Measurements from ENCODE around the gene EIF4G3.

DNA sequence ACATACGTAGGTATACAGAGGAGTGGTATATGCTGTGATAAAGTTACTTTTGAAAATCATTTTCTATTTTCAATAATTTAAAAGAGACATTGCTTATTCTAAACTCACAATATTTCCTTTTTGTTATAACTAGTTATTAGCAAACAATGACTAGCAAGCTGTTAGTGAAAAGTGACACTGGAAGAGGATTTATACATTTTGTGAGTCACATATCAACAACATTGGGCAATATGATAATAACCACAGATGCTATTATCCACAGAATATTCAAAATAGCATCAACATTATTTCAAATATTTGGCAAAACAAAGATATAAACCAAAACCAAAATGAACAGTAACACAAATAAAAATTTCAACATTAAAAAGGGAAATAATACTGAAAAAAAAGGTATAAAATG lies 285.6 kb downstream of the EIF4G3 start:
- TF ChIP-seq, protein P1, sequence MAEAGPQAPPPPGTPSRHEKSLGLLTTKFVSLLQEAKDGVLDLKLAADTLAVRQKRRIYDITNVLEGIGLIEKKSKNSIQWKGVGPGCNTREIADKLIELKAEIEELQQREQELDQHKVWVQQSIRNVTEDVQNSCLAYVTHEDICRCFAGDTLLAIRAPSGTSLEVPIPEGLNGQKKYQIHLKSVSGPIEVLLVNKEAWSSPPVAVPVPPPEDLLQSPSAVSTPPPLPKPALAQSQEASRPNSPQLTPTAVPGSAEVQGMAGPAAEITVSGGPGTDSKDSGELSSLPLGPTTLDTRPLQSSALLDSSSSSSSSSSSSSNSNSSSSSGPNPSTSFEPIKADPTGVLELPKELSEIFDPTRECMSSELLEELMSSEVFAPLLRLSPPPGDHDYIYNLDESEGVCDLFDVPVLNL (IDR thresholded peaks at IDR 0.05; ENCODE audit: low read depth, low read length), result no peak
- TF ChIP-seq, protein P2, sequence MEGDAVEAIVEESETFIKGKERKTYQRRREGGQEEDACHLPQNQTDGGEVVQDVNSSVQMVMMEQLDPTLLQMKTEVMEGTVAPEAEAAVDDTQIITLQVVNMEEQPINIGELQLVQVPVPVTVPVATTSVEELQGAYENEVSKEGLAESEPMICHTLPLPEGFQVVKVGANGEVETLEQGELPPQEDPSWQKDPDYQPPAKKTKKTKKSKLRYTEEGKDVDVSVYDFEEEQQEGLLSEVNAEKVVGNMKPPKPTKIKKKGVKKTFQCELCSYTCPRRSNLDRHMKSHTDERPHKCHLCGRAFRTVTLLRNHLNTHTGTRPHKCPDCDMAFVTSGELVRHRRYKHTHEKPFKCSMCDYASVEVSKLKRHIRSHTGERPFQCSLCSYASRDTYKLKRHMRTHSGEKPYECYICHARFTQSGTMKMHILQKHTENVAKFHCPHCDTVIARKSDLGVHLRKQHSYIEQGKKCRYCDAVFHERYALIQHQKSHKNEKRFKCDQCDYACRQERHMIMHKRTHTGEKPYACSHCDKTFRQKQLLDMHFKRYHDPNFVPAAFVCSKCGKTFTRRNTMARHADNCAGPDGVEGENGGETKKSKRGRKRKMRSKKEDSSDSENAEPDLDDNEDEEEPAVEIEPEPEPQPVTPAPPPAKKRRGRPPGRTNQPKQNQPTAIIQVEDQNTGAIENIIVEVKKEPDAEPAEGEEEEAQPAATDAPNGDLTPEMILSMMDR (IDR thresholded peaks at IDR 0.05 in 2 of 3, conservative IDR thresholded peaks at IDR 0.05 in 1 of 3; ENCODE audit: control insufficient read depth in 2 of 3, extremely low read depth in 1 of 3, insufficient read depth in 1 of 3, low read depth in 3 of 3, low read length in 3 of 3), result no peak
- no peak for TF ChIP-seq EP300 (IDR thresholded peaks at IDR 0.05; ENCODE audit: borderline replicate concordance in 1 of 2, control insufficient read depth in 1 of 2, low read depth in 2 of 2, low read length in 2 of 2)
- TF ChIP-seq, protein P3, sequence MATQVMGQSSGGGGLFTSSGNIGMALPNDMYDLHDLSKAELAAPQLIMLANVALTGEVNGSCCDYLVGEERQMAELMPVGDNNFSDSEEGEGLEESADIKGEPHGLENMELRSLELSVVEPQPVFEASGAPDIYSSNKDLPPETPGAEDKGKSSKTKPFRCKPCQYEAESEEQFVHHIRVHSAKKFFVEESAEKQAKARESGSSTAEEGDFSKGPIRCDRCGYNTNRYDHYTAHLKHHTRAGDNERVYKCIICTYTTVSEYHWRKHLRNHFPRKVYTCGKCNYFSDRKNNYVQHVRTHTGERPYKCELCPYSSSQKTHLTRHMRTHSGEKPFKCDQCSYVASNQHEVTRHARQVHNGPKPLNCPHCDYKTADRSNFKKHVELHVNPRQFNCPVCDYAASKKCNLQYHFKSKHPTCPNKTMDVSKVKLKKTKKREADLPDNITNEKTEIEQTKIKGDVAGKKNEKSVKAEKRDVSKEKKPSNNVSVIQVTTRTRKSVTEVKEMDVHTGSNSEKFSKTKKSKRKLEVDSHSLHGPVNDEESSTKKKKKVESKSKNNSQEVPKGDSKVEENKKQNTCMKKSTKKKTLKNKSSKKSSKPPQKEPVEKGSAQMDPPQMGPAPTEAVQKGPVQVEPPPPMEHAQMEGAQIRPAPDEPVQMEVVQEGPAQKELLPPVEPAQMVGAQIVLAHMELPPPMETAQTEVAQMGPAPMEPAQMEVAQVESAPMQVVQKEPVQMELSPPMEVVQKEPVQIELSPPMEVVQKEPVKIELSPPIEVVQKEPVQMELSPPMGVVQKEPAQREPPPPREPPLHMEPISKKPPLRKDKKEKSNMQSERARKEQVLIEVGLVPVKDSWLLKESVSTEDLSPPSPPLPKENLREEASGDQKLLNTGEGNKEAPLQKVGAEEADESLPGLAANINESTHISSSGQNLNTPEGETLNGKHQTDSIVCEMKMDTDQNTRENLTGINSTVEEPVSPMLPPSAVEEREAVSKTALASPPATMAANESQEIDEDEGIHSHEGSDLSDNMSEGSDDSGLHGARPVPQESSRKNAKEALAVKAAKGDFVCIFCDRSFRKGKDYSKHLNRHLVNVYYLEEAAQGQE (IDR thresholded peaks at IDR 0.05; ENCODE audit: low read depth, low read length), result no peak

All from GM12878 (cell line).